OCI-LY3 (cell line): Measurements from ENCODE around the gene ENTR1.

Experiments
- H2AFZ ChIP-seq: fragments of 200-600, 300-600 bp; shearing (Covaris generic); 2 replicates; pipeline ENCODE4 v1.6.0; 2014; ENCODE audit warnings: antibody characterized with exemption, low read depth, low read length
- H3K27ac ChIP-seq: fragments of 200-600, 300-600 bp; sonication (generic); 2 replicates; pipeline ENCODE4 v1.5.1; 2014; ENCODE audit warnings: mild to moderate bottlenecking, low read length, moderate library complexity, mixed read lengths
- H3K27me3 ChIP-seq: fragments of 200-600, 300-600 bp; sonication (generic); 2 replicates; pipeline ENCODE4 v1.6.1; 2014; ENCODE audit warnings: low read depth, low read length, mixed read lengths
- H3K36me3 ChIP-seq: fragments of 200-600, 300-600 bp; sonication (generic); replicated peaks from 2 replicates; pipeline ENCODE3; 2014; ENCODE audit warnings: low read depth, low read length, mixed read lengths
- H3K4me1 ChIP-seq: fragments of 300-600, 200-600 bp; sonication (generic); 2 replicates; pipeline ENCODE4 v1.6.1; 2014; ENCODE audit warnings: low read length, mixed read lengths
- H3K4me2 ChIP-seq: fragments of 200-600, 300-600 bp; sonication (generic); 2 replicates; pipeline ENCODE4 v1.6.1; 2014; ENCODE audit warnings: low read length, mixed read lengths
- H3K4me3 ChIP-seq: fragments of 300-600, 200-600 bp; sonication (generic); 2 replicates; pipeline ENCODE4 v1.5.1; 2014; ENCODE audit warnings: antibody characterized with exemption, mild to moderate bottlenecking, low read length, moderate library complexity
- H3K79me2 ChIP-seq: fragments of 300-600, 200-600 bp; shearing (Covaris generic); 2 replicates; pipeline ENCODE4 v1.6.1; 2014; ENCODE audit warnings: mild to moderate bottlenecking, low read length, mixed read lengths
- H3K9ac ChIP-seq: fragments of 300-600, 200-600 bp; shearing (Covaris generic); 2 replicates; pipeline ENCODE4 v1.6.0; 2014; ENCODE audit warnings: mild to moderate bottlenecking, low read length, moderate library complexity
- H3K9me3 ChIP-seq: fragments of 200-600, 300-600 bp; shearing (Covaris generic); 2 replicates; pipeline ENCODE4 v1.6.1; 2014; ENCODE audit warnings: low read length, mixed read lengths; ENCODE audit not compliant: insufficient read depth
- H4K20me1 ChIP-seq: fragments of 200-600, 300-600 bp; sonication (generic); 2 replicates; pipeline ENCODE4 v1.6.1; 2016; ENCODE audit warnings: low read length, mixed read lengths; ENCODE audit not compliant: insufficient read depth
- CTCF ChIP-seq: fragments of 200-600, 300-600 bp; sonication (generic); IDR thresholded peaks from 2 replicates; pipeline ENCODE4 v1.5.1; 2014; ENCODE audit warnings: antibody characterized with exemption, low read length, low read depth
- EZH2phosphoT487 ChIP-seq: fragments of 200-600 bp; shearing (Covaris generic); IDR thresholded peaks from 2 replicates; pipeline ENCODE4 v1.6.1; 2018; ENCODE audit warnings: antibody characterized with exemption, mixed run types, low read depth

Gene ENTR1

GRCh38 chr9:136410500-136411287 lies at the start of gene ENTR1, which contains the start of gene PMPCA:
TSS of gene ENTR1 (minus strand) at chr9:136410614. CDS start at chr9:136410397, 217 bp downstream.
TSS of gene PMPCA (plus strand) at chr9:136410658. CDS start at chr9:136410669, 11 bp downstream.
- Histone ChIP-seq H3K9me3 (no peaks in the 10 kb centered on the region), H3K79me2 (peaks cover 75% of the 10 kb centered on the region), H3K27ac (peak within 1 kb of the TSS; percentile 72), H3K4me2 (peak within 1 kb of the TSS; percentile 98), H4K20me1 (peaks cover 12% of the 10 kb centered on the region), H3K9ac (peak within 1 kb of the TSS; percentile 98), H3K36me3 (peaks cover 50% of the 10 kb centered on the region), H3K4me3 (peak within 1 kb of the TSS; percentile 99), H3K27me3 (no peaks in the 10 kb centered on the region), H3K4me1 (peaks cover 30% of the 10 kb centered on the region), H2AFZ (no peak within 1 kb of the TSS)
- TF ChIP-seq EZH2phosphoT487 (no peak), CTCF (no peak)

- TF ChIP-seq EZH2phosphoT487 (no peak), CTCF (no peak)
- H4K20me1 ChIP-seq, result peaks cover 5% of the 10 kb centered on the region; the same call in 1 of the 2 replicates
- H3K4me3 ChIP-seq, result no peak overlapping the region
- no peaks in the 10 kb centered on the region for H3K27me3 ChIP-seq
- H3K27ac ChIP-seq, result no peak overlapping the region
- H3K4me1 ChIP-seq, result no peaks in the 10 kb centered on the region
- no peaks in the 10 kb centered on the region for H3K9me3 ChIP-seq
- no peak overlapping the region for H3K4me2 ChIP-seq
- no peak overlapping the region for H2AFZ ChIP-seq
- H3K36me3 ChIP-seq, result peaks cover 70% of the 10 kb centered on the region
- H3K9ac ChIP-seq, result no peak overlapping the region
- H3K79me2 ChIP-seq, result peaks cover 3% of the 10 kb centered on the region; the same call in 1 of the 2 replicates
Observed at GRCh38 chr9:136459425-136459824, 49.0 kb upstream of the ENTR1 start.

DNA sequence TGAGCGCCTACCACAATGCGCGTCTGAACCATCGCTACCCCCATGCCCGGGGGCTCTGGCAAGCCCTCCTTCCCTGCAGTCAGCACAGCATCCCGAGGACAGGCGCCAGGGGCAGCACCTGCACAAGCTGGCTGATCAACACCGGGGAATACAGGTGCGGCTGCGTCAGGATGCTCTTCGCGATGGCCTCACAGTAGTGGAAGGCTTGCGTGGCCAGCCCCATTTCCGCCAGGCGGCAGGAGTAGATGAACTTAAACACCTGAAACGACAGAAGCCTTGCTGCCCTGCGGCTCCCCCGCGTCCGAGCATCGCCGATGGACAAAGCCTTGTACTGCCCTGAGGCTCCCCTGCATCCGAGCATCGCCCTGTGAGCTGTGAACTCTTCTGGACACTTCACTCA lies 46.9 kb upstream of the ENTR1 start:
- Histone ChIP-seq H3K36me3 (peaks cover 64% of the 10 kb centered on the region), H3K9ac (no peak overlapping the region), H3K79me2 (no peaks in the 10 kb centered on the region), H3K27me3 (no peaks in the 10 kb centered on the region), H3K9me3 (no peaks in the 10 kb centered on the region), H4K20me1 (no peaks in the 10 kb centered on the region), H3K27ac (no peak overlapping the region), H3K4me2 (no peak overlapping the region), H2AFZ (no peak overlapping the region), H3K4me1 (no peaks in the 10 kb centered on the region), H3K4me3 (no peak overlapping the region)
- TF ChIP-seq EZH2phosphoT487 (no peak), CTCF (no peak)

DNA sequence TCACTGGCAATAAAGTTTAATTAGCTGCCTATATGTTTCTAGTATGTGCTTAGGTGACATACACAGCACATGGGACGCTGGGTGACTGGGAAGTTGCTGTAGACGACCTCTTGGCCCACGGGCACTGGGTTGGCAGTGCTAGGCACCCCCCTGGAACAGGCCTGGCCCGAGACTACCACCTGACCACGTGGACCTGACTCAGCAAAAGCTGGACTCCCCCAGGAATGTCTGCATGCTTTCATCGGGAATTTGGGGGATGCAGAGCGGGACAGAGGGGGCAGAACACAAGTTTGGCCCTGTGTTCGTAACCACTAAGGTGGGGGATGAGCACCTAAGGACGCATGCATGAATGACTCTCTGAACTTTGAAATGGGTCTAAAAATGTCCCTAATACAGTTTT lies 45.8 kb upstream of the ENTR1 start:
- TF ChIP-seq CTCF (no peak), EZH2phosphoT487 (no peak)
- Histone ChIP-seq H3K9ac (no peak overlapping the region), H3K27ac (no peak overlapping the region), H3K9me3 (no peaks in the 10 kb centered on the region), H2AFZ (no peak overlapping the region), H3K27me3 (no peaks in the 10 kb centered on the region), H4K20me1 (no peaks in the 10 kb centered on the region), H3K4me1 (no peaks in the 10 kb centered on the region), H3K4me3 (no peak overlapping the region), H3K4me2 (no peak overlapping the region), H3K79me2 (no peaks in the 10 kb centered on the region), H3K36me3 (peaks cover 65% of the 10 kb centered on the region)
